Superior temporal gyrus (tissue), 1 donor: ENCODE data around the gene PCDHGA1.

Experiments
- DNase-seq: peaks from one replicate; pipeline ENCODE4 v3.0.0-alpha.2; 2016; ENCODE audit errors: extremely low spot score

PCDHGA1 gene

GRCh38 chr5:141439411-141440141 is 109.3 kb downstream of the PCDHGA1 start:
- DNase-seq: no peak

- no peak for DNase-seq
Observed at GRCh38 chr5:141440341-141440740, 110.0 kb downstream of the PCDHGA1 start.

GRCh38 chr5:141441571-141442170 is 111.4 kb downstream of the PCDHGA1 start:
- no peak for DNase-seq

GRCh38 chr5:141465351-141465750 is 135.0 kb downstream of the PCDHGA1 start:
- no peak for DNase-seq

GRCh38 chr5:141475625-141476131 is 145.4 kb downstream of the PCDHGA1 start, which contains the start of gene PCDHGC3:
Gene PCDHGC3, plus strand, starts transcription at chr5:141475966. Its CDS starts 151 bp downstream, at chr5:141476117.
- DNase-seq: peak; percentile 85

GRCh38 chr5:141476132-141476911 is 146.0 kb downstream of the PCDHGA1 start:
- peak; percentile 61 for DNase-seq

- no peak for DNase-seq
Observed at GRCh38 chr5:141477044-141477575, 146.8 kb downstream of the PCDHGA1 start.

- DNase-seq: no peak
Observed at GRCh38 chr5:141477815-141478214, 147.5 kb downstream of the PCDHGA1 start.

GRCh38 chr5:141478321-141478945 is 148.1 kb downstream of the PCDHGA1 start:
- no peak for DNase-seq

- no peak for DNase-seq
Observed at GRCh38 chr5:141479776-141480175, 149.5 kb downstream of the PCDHGA1 start.

- DNase-seq: no peak
Observed at GRCh38 chr5:141483902-141484301, 153.6 kb downstream of the PCDHGA1 start.

GRCh38 chr5:141484310-141484640 is 154.0 kb downstream of the PCDHGA1 start:
- DNase-seq: no peak

- no peak for DNase-seq
Observed at GRCh38 chr5:141484641-141485311, 154.5 kb downstream of the PCDHGA1 start, which contains the start of gene PCDHGC4. Gene PCDHGC4, plus strand, starts transcription at chr5:141485030. Its CDS starts 144 bp downstream, at chr5:141485174.

- DNase-seq: no peak
Observed at GRCh38 chr5:141485321-141486055, 155.2 kb downstream of the PCDHGA1 start.

GRCh38 chr5:141486091-141486490 is 155.8 kb downstream of the PCDHGA1 start:
- no peak for DNase-seq

- no peak for DNase-seq
Observed at GRCh38 chr5:141487131-141487530, 156.8 kb downstream of the PCDHGA1 start.

GRCh38 chr5:141488591-141489561 is 158.6 kb downstream of the PCDHGA1 start, which contains the start of gene PCDHGC5:
Gene PCDHGC5, plus strand, starts transcription at chr5:141489081. Its CDS starts 160 bp downstream, at chr5:141489241.
- peak; percentile 78 for DNase-seq

GRCh38 chr5:141489841-141490240 is 159.5 kb downstream of the PCDHGA1 start:
- DNase-seq: no peak

GRCh38 chr5:141490271-141490670 is 160.0 kb downstream of the PCDHGA1 start:
- no peak for DNase-seq
